NCI-H2196 treated with DMSO at 0.1 percent for 48 hours (cell line): ENCODE data around the gene GOSR2.
"Not testable (repeated sequence)": the region's sequence is repeated elsewhere in the genome, so short reads cannot be mapped to it uniquely, and the experiment has no call there.

Source experiments
- DNase-seq: peaks from one replicate; lab custom pipeline; 2025; ENCODE audit not compliant: unreplicated experiment; lab: John Stamatoyannopoulos, UW

GOSR2 gene

GRCh38 chr17:46928467-46929261 lies 5.7 kb downstream of the GOSR2 start:
- DNase-seq, result no peak

GRCh38 chr17:46929413-46929812 lies 6.5 kb downstream of the GOSR2 start:
- DNase-seq, result no peak

- no peak for DNase-seq
Measured at GRCh38 chr17:46930051-46930450, 7.1 kb downstream of the GOSR2 start.

- DNase-seq, result no peak
Measured at GRCh38 chr17:46931596-46931995, 8.6 kb downstream of the GOSR2 start.

GRCh38 chr17:46935658-46936266 lies 12.8 kb downstream of the GOSR2 start:
- no peak for DNase-seq

- DNase-seq, result peak; percentile 82
Measured at GRCh38 chr17:46940692-46941404, 17.9 kb downstream of the GOSR2 start.

- DNase-seq, result peak; percentile 41
Measured at GRCh38 chr17:46942441-46943217, 19.7 kb downstream of the GOSR2 start.

- no peak for DNase-seq
Measured at GRCh38 chr17:46943218-46943500, 20.2 kb downstream of the GOSR2 start.

GRCh38 chr17:46943501-46944393 lies 20.8 kb downstream of the GOSR2 start:
- no peak for DNase-seq

- no peak for DNase-seq
Measured at GRCh38 chr17:46944931-46945330, 22.0 kb downstream of the GOSR2 start.

- DNase-seq, result no peak
Measured at GRCh38 chr17:46947216-46947615, 24.3 kb downstream of the GOSR2 start.

- no peak for DNase-seq
Measured at GRCh38 chr17:46948544-46948943, 25.6 kb downstream of the GOSR2 start.

- no peak for DNase-seq
Measured at GRCh38 chr17:46949291-46950174, 26.6 kb downstream of the GOSR2 start.

- no peak for DNase-seq
Measured at GRCh38 chr17:46950342-46950996, 27.5 kb downstream of the GOSR2 start.

- DNase-seq, result no peak
Measured at GRCh38 chr17:46950997-46951621, 28.1 kb downstream of the GOSR2 start.

GRCh38 chr17:46951706-46952105 lies 28.7 kb downstream of the GOSR2 start:
- no peak for DNase-seq

- DNase-seq, result no peak
Measured at GRCh38 chr17:46952115-46952514, 29.2 kb downstream of the GOSR2 start.

- DNase-seq, result not testable (repeated sequence)
Measured at GRCh38 chr17:46953191-46953590, 30.2 kb downstream of the GOSR2 start.
